ENCODE data around the gene TATDN3. TPM values are rescaled to one million over a fixed set of nuclear protein-coding genes. Genes with fewer than 3 reads are reported as not detected.

TATDN3 gene
- total and polyA plus RNA-seq, 2 experiments from 2014 or later, result 8.8 to 14.3 TPM

- WGBS (ENCODE audit: low lambda C conversion rate, missing lambda C conversion rate), result 96% methylated on average over 3 of the region's 3 CpGs
- Histone ChIP-seq H3K4me1 (ENCODE audit: insufficient read depth) (no peaks in the 10 kb centered on the region), H3K9me3 (ENCODE audit: low read depth) (no peaks in the 10 kb centered on the region), H3K27ac (no peak overlapping the region), H3K4me3 (no peak overlapping the region), H3K27me3 (no peaks in the 10 kb centered on the region), H3K79me2 (peaks cover 25% of the 10 kb centered on the region), H2AFZ (no peak overlapping the region), H3K4me2 (no peak overlapping the region), H3K36me3 (replicated peaks; ENCODE audit: insufficient read depth, low read depth) (no peaks in the 10 kb centered on the region), H4K20me1 (ENCODE audit: insufficient read depth, poor library complexity, severe bottlenecking) (no peaks in the 10 kb centered on the region), H3K9me2 (replicated peaks; ENCODE audit: insufficient read depth) (no peaks in the 10 kb centered on the region)
- DNase-seq (ENCODE audit: low spot score), result no peak
- TF ChIP-seq CTCF (IDR thresholded peaks at IDR 0.05; ENCODE audit: poor library complexity) (no peak), EZH2phosphoT487 (IDR thresholded peaks at IDR 0.05; ENCODE audit: low read depth, severe bottlenecking, unreplicated experiment) (no peak), EZH2 (IDR thresholded peaks at IDR 0.05; ENCODE audit: borderline replicate concordance) (no peak)
Observed at GRCh38 chr1:212746546-212746945, 45.1 kb upstream of the TATDN3 start.

- H3K27ac ChIP-seq, result peak overlapping the region; percentile 61
- no peaks in the 10 kb centered on the region for H3K4me1 ChIP-seq (ENCODE audit: insufficient read depth)
- no peak overlapping the region for H3K4me3 ChIP-seq
- H3K36me3 ChIP-seq (replicated peaks; ENCODE audit: insufficient read depth, low read depth), result no peaks in the 10 kb centered on the region
- no peaks in the 10 kb centered on the region for H3K9me3 ChIP-seq (ENCODE audit: low read depth)
- H3K4me2 ChIP-seq, result no peak overlapping the region
- WGBS (ENCODE audit: low lambda C conversion rate, missing lambda C conversion rate), result 61% methylated on average over 4 of the region's 4 CpGs
- TF ChIP-seq EZH2phosphoT487 (IDR thresholded peaks at IDR 0.05; ENCODE audit: low read depth, severe bottlenecking, unreplicated experiment) (no peak), EZH2 (IDR thresholded peaks at IDR 0.05; ENCODE audit: borderline replicate concordance) (no peak), CTCF (IDR thresholded peaks at IDR 0.05; ENCODE audit: poor library complexity) (peak; percentile 77)
- H3K79me2 ChIP-seq, result peaks cover 15% of the 10 kb centered on the region
- DNase-seq (ENCODE audit: low spot score), result peak; percentile 73
- no peaks in the 10 kb centered on the region for H3K27me3 ChIP-seq
- H3K9me2 ChIP-seq (replicated peaks; ENCODE audit: insufficient read depth), result no peaks in the 10 kb centered on the region
- H2AFZ ChIP-seq, result no peak overlapping the region
- H4K20me1 ChIP-seq (ENCODE audit: insufficient read depth, poor library complexity, severe bottlenecking), result no peaks in the 10 kb centered on the region
Observed at GRCh38 chr1:212749821-212750535, 41.7 kb upstream of the TATDN3 start.

- no peaks in the 10 kb centered on the region for H4K20me1 ChIP-seq (ENCODE audit: insufficient read depth, poor library complexity, severe bottlenecking)
- H3K4me1 ChIP-seq (ENCODE audit: insufficient read depth), result no peaks in the 10 kb centered on the region
- no peaks in the 10 kb centered on the region for H3K36me3 ChIP-seq (replicated peaks; ENCODE audit: insufficient read depth, low read depth)
- no peak for TF ChIP-seq CTCF (IDR thresholded peaks at IDR 0.05; ENCODE audit: poor library complexity)
- H3K79me2 ChIP-seq, result peaks cover 15% of the 10 kb centered on the region
- no peak overlapping the region for H3K4me3 ChIP-seq
- H3K9me3 ChIP-seq (ENCODE audit: low read depth), result no peaks in the 10 kb centered on the region
- no peaks in the 10 kb centered on the region for H3K27me3 ChIP-seq
- WGBS (ENCODE audit: low lambda C conversion rate, missing lambda C conversion rate), result 73% methylated on average over 3 of the region's 3 CpGs
- H2AFZ ChIP-seq, result no peak overlapping the region
- no peaks in the 10 kb centered on the region for H3K9me2 ChIP-seq (replicated peaks; ENCODE audit: insufficient read depth)
- no peak for DNase-seq (ENCODE audit: low spot score)
- peak overlapping the region; percentile 26 for H3K4me2 ChIP-seq
- no peak overlapping the region for H3K27ac ChIP-seq
Observed at GRCh38 chr1:212752252-212752933, 39.3 kb upstream of the TATDN3 start.
